Kidney (tissue), 14 donors: ENCODE measurements around the gene RBM45. TPM values are rescaled to one million over a fixed set of nuclear protein-coding genes. Genes with fewer than 3 reads are reported as not detected.
A peak's percentile ranks its signal among the peaks of the same experiment; 100 is the strongest.
"Not testable (repeated sequence)": the region's sequence is repeated elsewhere in the genome, so short reads cannot be mapped to it uniquely, and the experiment has no call there.

ENCODE experiments used
- DNase-seq, 5 donors: peaks; one replicate each; pipeline ENCODE4 v3.0.0-alpha.2; 2013 to 2020
- FAIRE-seq: peaks from 2 replicates; lab custom pipeline; 2012; peaks lifted over from hg19 to GRCh38; lab: Jason Lieb, UNC
- H3K27ac ChIP-seq, 2 donors: one replicate each; pipeline ENCODE4 v1.7.0; 2013; ENCODE audit warnings: low read depth in 2 of 2, low read length in 2 of 2, inconsistent platforms in 1 of 2
- H3K27me3 ChIP-seq: one replicate; pipeline ENCODE4 v1.7.1; 2013; ENCODE audit warnings: low read length, inconsistent platforms; ENCODE audit not compliant: control insufficient read depth, insufficient read depth
- H3K36me3 ChIP-seq, 3 donors: one replicate each; pipeline versions ENCODE4 v1.7.0 to v1.7.1; 2013; ENCODE audit warnings: low read length in 3 of 3, control low read depth in 1 of 3, inconsistent platforms in 1 of 3; ENCODE audit not compliant: insufficient read depth in 3 of 3, control insufficient read depth in 2 of 3
- H3K4me1 ChIP-seq, 3 donors: one replicate each; pipeline versions ENCODE4 v1.7.0 to v1.7.1; 2013; ENCODE audit warnings: low read length in 3 of 3, inconsistent platforms in 1 of 3, low read depth in 1 of 3; ENCODE audit not compliant: control insufficient read depth in 2 of 3, insufficient read depth in 2 of 3
- H3K4me3 ChIP-seq, 3 donors: one replicate each; pipeline versions ENCODE4 v1.7.0 to v1.8.1; 2013; ENCODE audit warnings: low read length in 3 of 3, control low read depth in 1 of 3, inconsistent platforms in 1 of 3
- H3K9ac ChIP-seq, 3 donors: one replicate each; pipeline versions ENCODE4 v1.7.0 to v1.7.1; 2013; ENCODE audit warnings: low read length in 3 of 3, control low read depth in 1 of 3, inconsistent platforms in 1 of 3
- H3K9me3 ChIP-seq, 3 donors: one replicate each; pipeline versions ENCODE4 v1.7.0 to v1.7.1; 2013; ENCODE audit warnings: low read length in 3 of 3, control low read depth in 1 of 3, inconsistent platforms in 1 of 3; ENCODE audit not compliant: control insufficient read depth in 2 of 3, insufficient read depth in 1 of 3
- CTCF ChIP-seq: IDR thresholded peaks from 3 replicates; pipeline ENCODE4 v1.5.1; 2012; ENCODE audit warnings: mild to moderate bottlenecking, moderate library complexity, borderline replicate concordance; ENCODE audit not compliant: insufficient read depth; ENCODE audit errors: extremely low read depth
- intact Hi-C: fragments of 100-400 bp; cut with DNase I; formaldehyde crosslinking; loops from one replicate; pipeline ENCODE4 v1.11.1; 2022
- polyA plus RNA-seq: library from polyadenylated mRNA; stranded (reverse); fragments of 350-450 nt; fragmentation: Illumina TruSeq; extraction: RNeasy Lipid Tissue Mini Kit (QIAGEN cat#74804); gene quantifications from one replicate; pipeline ENCODE4 v1.2.3, GENCODE V29; 2014; ENCODE audit warnings: low read depth, low replicate concordance; ENCODE audit not compliant: insufficient read depth
- total RNA-seq: library from RNA; stranded (reverse); fragmentation: NEBNext Ultra II Directional; extraction: Animal tissue kit (Norgen Biotek cat#: 25700); gene quantifications from one replicate; pipeline ENCODE4 v1.2.1, GENCODE V29; 2021
- donor health status: control.
- donor health status: control.
- donor health status: control.
- donor health status: control.
- donor health status: control.
- donor health status: DM: yes; HTN: yes; CAD: no.
- donor health status: Normal renal cell carcinoma (clear cell type).

The RBM45 gene
- total and polyA plus RNA-seq, 2 donors from 2014 or later, result 10.1 to 19.2 TPM

GRCh38 chr2:178152542-178152941 lies 40.3 kb downstream of the RBM45 start:
- Histone ChIP-seq H3K36me3 (no peaks in the 10 kb centered on the region), H3K9ac (no peak overlapping the region), H3K27me3 (no peaks in the 10 kb centered on the region), H3K4me3 (peak overlapping the region in 1 of 3 donors; percentile 7), H3K4me1 (peaks cover 0 to 3% (median 0%) of the 10 kb centered on the region in 3 donors), H3K27ac (no peak overlapping the region), H3K9me3 (no peaks in the 10 kb centered on the region)
- FAIRE-seq (no peak), DNase-seq (no peak)
- intact Hi-C loops, result no loop called here
- no peak for TF ChIP-seq CTCF

- no peak for TF ChIP-seq CTCF
- no peaks in the 10 kb centered on the region for H3K9me3 ChIP-seq
- H3K4me1 ChIP-seq, result peaks cover 0 to 3% (median 0%) of the 10 kb centered on the region in 3 donors
- no peak overlapping the region for H3K27ac ChIP-seq
- no peaks in the 10 kb centered on the region for H3K27me3 ChIP-seq
- intact Hi-C loops, result no loop called here
- H3K36me3 ChIP-seq, result no peaks in the 10 kb centered on the region
- no peak overlapping the region for H3K9ac ChIP-seq
- H3K4me3 ChIP-seq, result no peak overlapping the region
- FAIRE-seq (no peak), DNase-seq (no peak)
Observed at GRCh38 chr2:178152977-178153376, 40.7 kb downstream of the RBM45 start.

- H3K4me1 ChIP-seq, H3K4me3 ChIP-seq, intact Hi-C loops, H3K27me3 ChIP-seq, H3K36me3 ChIP-seq, H3K27ac ChIP-seq, FAIRE-seq, H3K9ac ChIP-seq, H3K9me3 ChIP-seq, DNase-seq: not testable (repeated sequence)
Observed at GRCh38 chr2:178153878-178154277, 41.6 kb downstream of the RBM45 start.

- Histone ChIP-seq H3K4me1 (peaks cover 0 to 3% (median 0%) of the 10 kb centered on the region in 3 donors), H3K9ac (no peak overlapping the region), H3K4me3 (no peak overlapping the region), H3K27ac (no peak overlapping the region), H3K27me3 (no peaks in the 10 kb centered on the region), H3K36me3 (no peaks in the 10 kb centered on the region), H3K9me3 (no peaks in the 10 kb centered on the region)
- TF ChIP-seq CTCF, result no peak
- DNase-seq (no peak), FAIRE-seq (no peak)
- intact Hi-C loops, result no loop called here
Observed at GRCh38 chr2:178155524-178155923, 43.3 kb downstream of the RBM45 start.
